IgD-negative memory B cell (primary cell): ENCODE measurements around the gene HSPB3. TPM values are rescaled to one million over a fixed set of nuclear protein-coding genes. Genes with fewer than 3 reads are reported as not detected.
"Not testable (repeated sequence)": the region's sequence is repeated elsewhere in the genome, so short reads cannot be mapped to it uniquely, and the experiment has no call there.

ENCODE experiments used
- H3K27ac Mint-ChIP-seq, 3 donors: one replicate each; pipeline ENCODE4 v1.8.0; 2020 to 2022; ENCODE audit warnings: mild to moderate bottlenecking in 3 of 3, mixed read lengths in 3 of 3, moderate library complexity in 1 of 3
- H3K27me3 Mint-ChIP-seq: one replicate; pipeline ENCODE4 v1.8.0; 2021; ENCODE audit warnings: mixed read lengths
- H3K36me3 Mint-ChIP-seq: one replicate; pipeline ENCODE4 v1.8.0; 2020; ENCODE audit warnings: mild to moderate bottlenecking, mixed read lengths
- H3K4me1 Mint-ChIP-seq, 3 donors: one replicate each; pipeline ENCODE4 v1.8.0; 2020 to 2022; ENCODE audit warnings: mixed read lengths in 3 of 3, mild to moderate bottlenecking in 1 of 3
- H3K4me3 Mint-ChIP-seq, 4 donors: one replicate each; pipeline ENCODE4 v1.8.0; 2020 to 2022; ENCODE audit warnings: mild to moderate bottlenecking in 4 of 4, mixed read lengths in 4 of 4, moderate library complexity in 3 of 4
- H3K9me3 Mint-ChIP-seq, 3 donors: one replicate each; pipeline ENCODE4 v1.8.0; 2020 to 2021; ENCODE audit warnings: mixed read lengths in 3 of 3, mild to moderate bottlenecking in 1 of 3
- polyA plus RNA-seq: library from polyadenylated mRNA; unstranded; fragments of 300-500 nt; fragmentation: Illumina TruSeq; gene quantifications from one replicate; pipeline ENCODE4 v1.2.3, GENCODE V29; 2021

Gene HSPB3
- polyA plus RNA-seq, 1 donor from 2014 or later = not detected

GRCh38 chr5:54471398-54471797 lies 15.9 kb downstream of the HSPB3 start:
- no peaks in the 10 kb centered on the region for H3K36me3 Mint-ChIP-seq

DNA sequence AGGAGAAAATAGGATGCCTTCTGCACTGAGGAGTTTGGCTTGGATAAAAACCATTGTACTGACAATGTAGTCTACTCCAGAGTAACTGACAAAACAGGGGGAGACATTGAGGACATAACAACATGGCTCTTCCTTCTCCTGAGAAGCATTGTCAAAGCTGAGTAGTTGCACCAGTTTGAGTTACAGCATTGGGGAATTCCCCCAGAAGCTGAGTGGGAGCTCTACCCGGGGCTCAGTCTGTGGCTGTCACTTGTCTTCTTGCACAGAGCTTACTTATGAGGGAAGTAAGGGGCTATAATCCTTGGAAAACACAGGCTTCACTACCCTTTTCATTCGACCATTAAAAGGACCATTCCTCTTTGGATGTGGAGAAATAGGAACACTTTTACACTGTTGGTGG lies 21.2 kb downstream of the HSPB3 start:
- H3K36me3 Mint-ChIP-seq = no peaks in the 10 kb centered on the region
- H3K4me1 Mint-ChIP-seq = peaks cover 0 to 4% (median 0%) of the 10 kb centered on the region in 3 donors
- H3K27ac Mint-ChIP-seq = no peak overlapping the region
- no peak overlapping the region for H3K4me3 Mint-ChIP-seq
- H3K9me3 Mint-ChIP-seq = no peaks in the 10 kb centered on the region
- peaks cover 9% of the 10 kb centered on the region for H3K27me3 Mint-ChIP-seq

More at GRCh38 chr5:54471398-54471797, 15.9 kb downstream of the HSPB3 start:
- Mint-ChIP-seq H3K9me3 (no peaks in the 10 kb centered on the region), H3K4me3 (no peak overlapping the region), H3K27me3 (peaks cover 4% of the 10 kb centered on the region), H3K27ac (no peak overlapping the region), H3K4me1 (peaks cover 8 to 10% (median 9%) of the 10 kb centered on the region in 3 donors)

DNA sequence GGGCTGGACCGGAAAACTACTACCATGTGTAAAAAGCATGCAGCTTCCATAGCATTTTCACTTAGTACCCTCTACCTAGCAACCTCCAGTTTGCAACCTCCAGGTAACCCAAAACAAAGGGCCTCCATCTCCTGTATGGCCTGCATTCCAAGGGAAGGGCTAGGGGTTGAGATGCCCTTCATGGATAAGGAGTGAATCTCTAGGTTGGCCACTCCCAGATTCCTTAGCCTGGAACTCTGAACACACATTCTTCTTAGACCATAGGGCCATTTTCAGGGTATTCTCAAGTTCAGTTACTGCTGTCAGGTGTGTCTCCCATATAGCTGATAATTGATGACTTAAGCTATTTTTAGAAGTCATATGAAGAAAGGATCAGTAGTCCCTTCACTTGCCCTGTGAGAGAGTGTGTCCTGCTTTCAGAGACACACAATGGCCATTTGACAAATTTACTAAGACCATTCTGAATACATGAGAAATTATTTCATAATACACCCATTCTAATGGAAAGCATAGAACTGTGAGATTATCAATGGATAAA lies 22.5 kb downstream of the HSPB3 start:
- Mint-ChIP-seq H3K4me1 (peaks cover 0 to 1% (median 0%) of the 10 kb centered on the region in 3 donors), H3K27me3 (peaks cover 11% of the 10 kb centered on the region), H3K9me3 (no peaks in the 10 kb centered on the region), H3K36me3 (no peaks in the 10 kb centered on the region), H3K27ac (no peak overlapping the region), H3K4me3 (no peak overlapping the region)

DNA sequence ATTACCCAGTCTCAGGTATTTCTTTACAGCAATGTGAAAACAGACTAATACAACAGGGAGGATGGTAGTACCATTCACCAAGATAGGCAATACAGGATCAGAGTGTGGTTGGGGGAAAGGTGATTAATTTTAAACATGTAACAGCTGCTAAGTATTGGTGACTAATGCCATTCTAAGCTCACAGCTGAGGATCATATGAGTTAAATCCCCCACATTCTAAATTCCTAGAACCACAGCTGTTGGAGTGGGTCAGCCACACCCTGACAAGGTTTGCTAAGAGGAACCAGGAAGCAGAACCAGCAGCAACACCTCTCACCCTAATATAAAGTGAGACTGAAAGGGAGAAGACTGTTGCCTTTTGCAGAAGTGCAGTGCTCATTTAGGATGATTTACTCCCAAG lies 24.8 kb downstream of the HSPB3 start:
- Mint-ChIP-seq H3K27me3 (peaks cover 9% of the 10 kb centered on the region), H3K36me3 (no peaks in the 10 kb centered on the region), H3K4me1 (peaks cover 0 to under 1% (median 0%) of the 10 kb centered on the region in 3 donors), H3K27ac (no peak overlapping the region), H3K9me3 (no peaks in the 10 kb centered on the region), H3K4me3 (no peak overlapping the region)

- Mint-ChIP-seq H3K36me3 (no peaks in the 10 kb centered on the region), H3K27me3 (peaks cover 3% of the 10 kb centered on the region), H3K4me3 (no peak overlapping the region), H3K27ac (no peak overlapping the region), H3K9me3 (no peaks in the 10 kb centered on the region), H3K4me1 (peaks cover 0 to 2% (median 0%) of the 10 kb centered on the region in 3 donors)
Observed at GRCh38 chr5:54484219-54484894, 28.9 kb downstream of the HSPB3 start.

GRCh38 chr5:54485659-54486058 lies 30.2 kb downstream of the HSPB3 start:
- H3K4me1 Mint-ChIP-seq, H3K27me3 Mint-ChIP-seq, H3K4me3 Mint-ChIP-seq, H3K36me3 Mint-ChIP-seq, H3K27ac Mint-ChIP-seq, H3K9me3 Mint-ChIP-seq: not testable (repeated sequence)

DNA sequence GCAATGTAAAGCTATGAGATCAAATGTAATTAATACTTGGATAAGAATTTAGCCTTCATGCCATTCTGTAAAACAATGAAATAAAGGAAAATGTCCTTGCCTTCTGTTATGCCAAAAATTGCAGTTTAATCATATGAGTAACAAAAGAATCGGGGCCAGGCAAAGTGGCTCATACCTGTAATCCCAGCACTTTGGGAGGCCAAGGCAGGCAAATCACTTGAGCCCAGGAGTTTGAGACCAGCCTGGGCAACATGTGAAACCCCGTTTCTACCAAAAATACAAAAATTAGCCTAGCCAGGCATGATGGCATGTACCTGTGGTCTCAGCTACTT lies 34.1 kb downstream of the HSPB3 start:
- not testable (repeated sequence) for H3K27me3 Mint-ChIP-seq, H3K4me1 Mint-ChIP-seq, H3K9me3 Mint-ChIP-seq, H3K27ac Mint-ChIP-seq, H3K36me3 Mint-ChIP-seq, H3K4me3 Mint-ChIP-seq

DNA sequence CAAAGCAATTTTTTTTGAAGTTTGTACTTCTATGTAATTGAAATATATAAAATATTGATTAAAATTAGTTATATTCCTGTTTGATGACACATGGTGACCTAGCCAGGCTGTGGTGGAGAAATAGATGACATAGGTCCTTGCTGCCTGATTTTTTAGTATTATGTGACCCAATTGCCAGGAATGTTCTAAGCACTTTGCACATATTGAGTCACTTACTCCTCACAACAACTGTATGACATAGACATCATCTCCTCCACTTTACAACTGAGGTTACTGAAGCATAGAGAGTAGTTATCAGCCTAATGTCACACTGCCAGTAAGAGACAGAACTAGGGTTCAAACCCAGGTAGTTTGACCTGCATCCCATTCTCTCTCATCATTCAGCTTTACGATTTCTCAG lies 35.8 kb downstream of the HSPB3 start:
- H3K4me1 Mint-ChIP-seq = peaks cover 0 to 2% (median 2%) of the 10 kb centered on the region in 3 donors

GRCh38 chr5:54492178-54492577 lies 36.7 kb downstream of the HSPB3 start:
- H3K27me3 Mint-ChIP-seq = peaks cover 3% of the 10 kb centered on the region
- H3K36me3 Mint-ChIP-seq = no peaks in the 10 kb centered on the region
- H3K4me3 Mint-ChIP-seq = no peak overlapping the region
- H3K4me1 Mint-ChIP-seq = peaks cover 0 to 2% (median 2%) of the 10 kb centered on the region in 3 donors
- peaks cover 0 to 4% (median 0%) of the 10 kb centered on the region in 3 donors for H3K9me3 Mint-ChIP-seq
- no peak overlapping the region for H3K27ac Mint-ChIP-seq

More for the DNA sequence above, 35.8 kb downstream of the HSPB3 start:
- Mint-ChIP-seq H3K27ac (no peak overlapping the region), H3K9me3 (no peaks in the 10 kb centered on the region), H3K27me3 (peaks cover 2% of the 10 kb centered on the region), H3K36me3 (no peaks in the 10 kb centered on the region), H3K4me3 (no peak overlapping the region)

DNA sequence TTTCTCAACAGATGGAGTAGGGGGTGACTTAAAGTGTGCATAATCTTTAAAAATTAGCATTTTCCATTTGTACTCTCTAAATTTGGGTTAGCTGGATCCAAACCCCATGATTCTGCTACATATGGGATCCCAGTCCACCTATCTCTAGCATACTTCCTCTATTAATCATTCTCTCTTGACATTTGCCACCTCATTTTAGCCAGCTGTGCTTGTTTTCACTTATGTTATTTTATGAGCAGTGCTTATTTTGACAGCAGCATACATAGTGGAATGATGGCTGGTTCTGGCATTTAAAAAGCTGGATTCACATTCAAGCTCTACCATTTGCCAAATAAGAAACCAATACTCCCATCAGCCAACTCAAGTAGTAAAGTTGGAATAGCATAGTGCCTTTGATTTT lies 39.5 kb downstream of the HSPB3 start:
- H3K4me1 Mint-ChIP-seq = peaks cover 0 to 2% (median 0%) of the 10 kb centered on the region in 3 donors
- H3K4me3 Mint-ChIP-seq = no peak overlapping the region
- no peaks in the 10 kb centered on the region for H3K36me3 Mint-ChIP-seq
- H3K9me3 Mint-ChIP-seq = peaks cover 0 to 13% (median 11%) of the 10 kb centered on the region in 3 donors
- no peak overlapping the region for H3K27ac Mint-ChIP-seq
- peaks cover 5% of the 10 kb centered on the region for H3K27me3 Mint-ChIP-seq

Other genes with a start within 250 kb of the HSPB3 start
- 10.9 TPM for gene ARL15, start 145.1 kb upstream of the HSPB3 start, polyA plus RNA-seq
- 4.0 TPM for gene SNX18, start 62.1 kb downstream of the HSPB3 start, polyA plus RNA-seq